Neural crest cell (in vitro differentiated cells): ENCODE data around the gene OR4F15. TPM values are rescaled to one million over a fixed set of nuclear protein-coding genes. Genes with fewer than 3 reads are reported as not detected.

Source experiments
- DNase-seq: peaks from one replicate; pipeline ENCODE4 v3.0.0; 2021; ENCODE audit warnings: low read depth, mixed read lengths, low spot score
- H3K27ac Mint-ChIP-seq: one replicate; pipeline ENCODE4 v1.8.0; 2021; ENCODE audit warnings: mild to moderate bottlenecking, mixed read lengths; ENCODE audit not compliant: unreplicated experiment
- H3K27me3 Mint-ChIP-seq: 2 replicates; pipeline ENCODE4 v1.8.0; 2021; ENCODE audit warnings: low read depth, mild to moderate bottlenecking, mixed read lengths
- H3K36me3 Mint-ChIP-seq: 2 replicates; pipeline ENCODE4 v1.8.0; 2021; ENCODE audit warnings: low read depth, mild to moderate bottlenecking, mixed read lengths
- H3K4me1 Mint-ChIP-seq: 2 replicates; pipeline ENCODE4 v1.8.0; 2021; ENCODE audit warnings: mixed read lengths
- H3K4me3 Mint-ChIP-seq: one replicate; pipeline ENCODE4 v1.8.0; 2021; ENCODE audit warnings: mild to moderate bottlenecking, mixed read lengths
- H3K9me3 Mint-ChIP-seq: 2 replicates; pipeline ENCODE4 v1.8.0; 2021; ENCODE audit warnings: mixed read lengths
- total RNA-seq: library from RNA; stranded (reverse); gene quantifications from 2 replicates; pipeline ENCODE4 v1.2.1, GENCODE V29; 2021
- TF ChIP-seq, protein P1 (sequence below): fragments of 200-600 bp; sonication (generic); conservative IDR thresholded peaks from 2 replicates; pipeline ENCODE4 v1.5.0; 2021; ENCODE audit warnings: antibody characterized with exemption, mild to moderate bottlenecking

Gene OR4F15
- total RNA-seq, 1 donor from 2014 or later, result not detected

DNA sequence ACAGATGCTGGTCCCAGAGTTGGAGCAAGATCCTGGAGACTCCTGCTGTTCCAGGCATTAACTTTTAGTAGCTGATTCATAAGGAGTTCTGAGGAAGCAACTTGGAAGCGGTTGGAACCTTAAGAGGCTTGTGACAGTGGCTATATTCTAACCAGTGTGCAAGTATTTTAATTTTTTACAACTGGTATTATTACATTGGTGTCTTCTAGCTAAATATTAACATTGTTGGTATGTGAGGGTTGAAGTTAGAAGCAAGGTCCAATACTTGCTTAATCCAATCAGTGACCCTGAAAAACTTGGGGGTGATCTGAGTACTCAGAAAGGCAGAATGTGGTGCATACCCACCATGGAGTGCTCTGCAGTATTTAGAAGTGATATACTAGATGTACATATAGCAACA lies 1.5 kb upstream of the OR4F15 start:
- Mint-ChIP-seq H3K9me3 (peaks cover 3% of the 10 kb centered on the region), H3K27ac (no peak overlapping the region), H3K27me3 (peaks cover 68% of the 10 kb centered on the region), H3K36me3 (no peaks in the 10 kb centered on the region), H3K4me3 (no peak overlapping the region), H3K4me1 (peaks cover 3% of the 10 kb centered on the region)
- TF ChIP-seq, protein P1, sequence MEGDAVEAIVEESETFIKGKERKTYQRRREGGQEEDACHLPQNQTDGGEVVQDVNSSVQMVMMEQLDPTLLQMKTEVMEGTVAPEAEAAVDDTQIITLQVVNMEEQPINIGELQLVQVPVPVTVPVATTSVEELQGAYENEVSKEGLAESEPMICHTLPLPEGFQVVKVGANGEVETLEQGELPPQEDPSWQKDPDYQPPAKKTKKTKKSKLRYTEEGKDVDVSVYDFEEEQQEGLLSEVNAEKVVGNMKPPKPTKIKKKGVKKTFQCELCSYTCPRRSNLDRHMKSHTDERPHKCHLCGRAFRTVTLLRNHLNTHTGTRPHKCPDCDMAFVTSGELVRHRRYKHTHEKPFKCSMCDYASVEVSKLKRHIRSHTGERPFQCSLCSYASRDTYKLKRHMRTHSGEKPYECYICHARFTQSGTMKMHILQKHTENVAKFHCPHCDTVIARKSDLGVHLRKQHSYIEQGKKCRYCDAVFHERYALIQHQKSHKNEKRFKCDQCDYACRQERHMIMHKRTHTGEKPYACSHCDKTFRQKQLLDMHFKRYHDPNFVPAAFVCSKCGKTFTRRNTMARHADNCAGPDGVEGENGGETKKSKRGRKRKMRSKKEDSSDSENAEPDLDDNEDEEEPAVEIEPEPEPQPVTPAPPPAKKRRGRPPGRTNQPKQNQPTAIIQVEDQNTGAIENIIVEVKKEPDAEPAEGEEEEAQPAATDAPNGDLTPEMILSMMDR, result no peak
- DNase-seq, result no peak

- TF ChIP-seq, protein P1, result no peak
- no peak overlapping the region for H3K4me3 Mint-ChIP-seq
- peaks cover 3% of the 10 kb centered on the region for H3K9me3 Mint-ChIP-seq
- H3K27ac Mint-ChIP-seq, result no peak overlapping the region
- peaks cover 72% of the 10 kb centered on the region for H3K27me3 Mint-ChIP-seq
- H3K36me3 Mint-ChIP-seq, result no peaks in the 10 kb centered on the region
- DNase-seq, result no peak
- no peaks in the 10 kb centered on the region for H3K4me1 Mint-ChIP-seq
Measured at GRCh38 chr15:101810876-101811275, 1.1 kb upstream of the OR4F15 start.

DNA sequence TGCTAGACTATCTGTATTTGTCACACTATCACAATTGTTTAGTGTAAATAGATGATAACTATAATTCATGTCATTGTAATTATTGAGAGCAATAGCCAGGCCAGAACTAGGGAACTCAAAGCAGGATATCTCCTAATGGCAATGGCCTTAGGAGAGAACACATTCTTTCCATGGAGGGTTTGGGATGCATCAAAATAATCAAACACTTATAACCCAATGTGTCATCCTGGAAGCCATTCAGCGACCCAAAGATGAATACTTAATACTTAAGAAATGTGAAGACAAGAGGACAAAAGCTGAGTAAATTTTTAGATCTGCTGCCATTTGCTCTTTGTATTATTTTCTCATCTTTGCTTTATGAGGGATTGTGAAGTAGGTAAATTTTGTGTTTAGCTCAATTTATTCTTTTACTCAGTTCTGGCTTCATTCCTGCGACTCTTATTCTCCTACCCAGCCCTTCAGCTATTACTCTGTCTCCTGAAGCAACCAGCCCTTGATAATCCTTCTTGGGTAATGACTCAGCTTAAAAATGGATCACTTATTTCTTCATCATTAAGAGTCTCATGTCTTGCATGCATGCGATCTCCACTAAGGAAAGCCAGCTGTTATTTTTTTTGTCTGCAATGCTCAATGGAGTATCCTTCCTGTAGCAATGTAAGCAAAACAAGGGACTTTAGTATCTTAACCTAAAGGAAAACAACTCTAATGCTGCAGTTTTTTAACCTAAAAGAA lies 2.0 kb downstream of the OR4F15 start:
- TF ChIP-seq, protein P1, result no peak
- H3K4me1 Mint-ChIP-seq, result no peaks in the 10 kb centered on the region
- no peaks in the 10 kb centered on the region for H3K9me3 Mint-ChIP-seq
- peaks cover 88% of the 10 kb centered on the region for H3K27me3 Mint-ChIP-seq
- no peak overlapping the region for H3K4me3 Mint-ChIP-seq
- no peaks in the 10 kb centered on the region for H3K36me3 Mint-ChIP-seq
- no peak overlapping the region for H3K27ac Mint-ChIP-seq
- DNase-seq, result no peak

- Mint-ChIP-seq H3K9me3 (peaks cover 5% of the 10 kb centered on the region), H3K27ac (no peak overlapping the region), H3K4me3 (no peak overlapping the region), H3K27me3 (peaks cover 66% of the 10 kb centered on the region), H3K4me1 (no peaks in the 10 kb centered on the region), H3K36me3 (no peaks in the 10 kb centered on the region)
- no peak for DNase-seq
- TF ChIP-seq, protein P1, result no peak
Measured at GRCh38 chr15:101820781-101821180, 8.8 kb downstream of the OR4F15 start.

- Mint-ChIP-seq H3K36me3 (no peaks in the 10 kb centered on the region), H3K27me3 (peaks cover 81% of the 10 kb centered on the region), H3K27ac (no peak overlapping the region), H3K4me1 (no peaks in the 10 kb centered on the region), H3K9me3 (peaks cover 5% of the 10 kb centered on the region), H3K4me3 (no peak overlapping the region)
- TF ChIP-seq, protein P1, result no peak
- no peak for DNase-seq
Measured at GRCh38 chr15:101827257-101827656, 15.3 kb downstream of the OR4F15 start.
